Gastrocnemius medialis (tissue), 4 donors: ENCODE data around the gene DENND5B. TPM values are rescaled to one million over a fixed set of nuclear protein-coding genes. Genes with fewer than 3 reads are reported as not detected.

Experiments used
- ATAC-seq, 2 donors: fragments of 150-250 bp; one replicate each; pipeline ENCODE4 v1.9.1; 2016
- DNase-seq, 2 donors: peaks; one replicate each; pipeline ENCODE4 v3.0.0-alpha.2; 2019
- H3K27ac ChIP-seq, 4 donors: fragments of 200-600 bp; sonication (generic); 1 replicate in 1 of 4; 2 replicates in 3 of 4; pipeline ENCODE4 v1.5.1; 2016 to 2018; ENCODE audit warnings: mild to moderate bottlenecking in 2 of 4, moderate library complexity in 1 of 4
- H3K27me3 ChIP-seq, 3 donors: fragments of 200-600 bp; sonication (generic) in 2 of 3; 1 replicate in 1 of 3; 2 replicates in 2 of 3; pipeline versions ENCODE4 v1.5.1 to v1.6.0; 2016 to 2019; ENCODE audit warnings: mild to moderate bottlenecking in 1 of 3, moderate library complexity in 1 of 3
- H3K36me3 ChIP-seq, 2 donors: fragments of 200-600 bp; sonication (generic) in 1 of 2; one replicate each; pipeline ENCODE4 v1.5.1; 2017 to 2018
- H3K4me1 ChIP-seq, 2 donors: fragments of 200-600 bp; sonication (generic) in 1 of 2; one replicate each; pipeline ENCODE4 v1.5.1; 2016 to 2017; ENCODE audit warnings: mild to moderate bottlenecking in 2 of 2
- H3K4me3 ChIP-seq, 4 donors: fragments of 200-600 bp; sonication (generic) in 3 of 4; 1 replicate in 1 of 4; 2 replicates in 3 of 4; pipeline ENCODE4 v1.5.1; 2016 to 2019; ENCODE audit warnings: mild to moderate bottlenecking in 2 of 4
- H3K9me3 ChIP-seq, 3 donors: fragments of 200-600 bp; sonication (generic) in 2 of 3; 1 replicate in 1 of 3; 2 replicates in 2 of 3; pipeline ENCODE4 v1.5.1; 2016 to 2019
- POLR2A ChIP-seq, 2 donors: fragments of 450-650 bp; IDR thresholded peaks; one replicate each; pipeline ENCODE4 v1.6.1; 2017; ENCODE audit warnings: antibody characterized with exemption in 2 of 2, mild to moderate bottlenecking in 2 of 2, moderate library complexity in 2 of 2
- in situ Hi-C, 4 donors: fragments of 200-750 bp; cut with MboI; loops; one replicate each; pipeline versions ENCODE4 v1.15.0 to v1.8.0; 2017; ENCODE audit warnings: low sequenced_read_pairs in 4 of 4
- intact Hi-C: fragments of 100-400 bp; cut with DNase I; formaldehyde crosslinking; loops from one replicate; pipeline ENCODE4 v1.15.1; 2023; ENCODE audit warnings: low total_unique reads
- total RNA-seq, 4 donors: library from RNA; depleted of rRNA; stranded (reverse); fragments of >200 nt; gene quantifications; one replicate each; pipeline versions ENCODE4 v1.1.0 to v1.2.3, GENCODE V29; 2016
- TF ChIP-seq, protein P1 (sequence below), 5 experiments: fragments of 450-650 bp in 3 of 5; fragments of 200-600 bp in 2 of 5; sonication (generic) in 2 of 5; IDR thresholded peaks in 4 of 5; conservative IDR thresholded peaks in 1 of 5; 1 replicate in 4 of 5; 2 replicates in 1 of 5; pipeline ENCODE4 v1.5.1; 2016 to 2019; ENCODE audit warnings: antibody characterized with exemption in 5 of 5, mild to moderate bottlenecking in 3 of 5, moderate library complexity in 3 of 5

The DENND5B gene
- total RNA-seq, 4 donors from 2014 or later = 12.5 to 33.7 (median 26.7) TPM

DNA sequence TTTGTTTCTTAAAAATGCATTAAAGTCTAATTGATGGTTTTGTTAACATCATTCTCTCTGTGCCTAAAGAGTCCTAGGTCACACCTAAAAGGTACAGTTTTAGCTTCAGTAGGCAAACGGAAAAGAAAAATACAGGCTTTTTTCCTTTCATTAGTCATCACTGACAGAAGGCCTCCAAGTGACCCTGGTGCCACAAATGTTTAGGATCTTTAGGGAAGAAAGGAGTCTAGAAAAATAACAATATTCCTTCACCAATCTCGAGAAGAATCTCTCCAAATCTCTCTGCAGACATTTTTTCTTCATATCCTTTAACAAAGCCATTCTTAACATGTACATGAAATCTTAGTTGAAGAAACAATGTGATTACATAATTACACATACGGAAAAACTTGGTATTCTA is 2.0 kb downstream of the DENND5B start:
- no peaks in the 10 kb centered on the region for H3K27me3 ChIP-seq
- H3K36me3 ChIP-seq = no peaks in the 10 kb centered on the region
- TF ChIP-seq, protein P1, sequence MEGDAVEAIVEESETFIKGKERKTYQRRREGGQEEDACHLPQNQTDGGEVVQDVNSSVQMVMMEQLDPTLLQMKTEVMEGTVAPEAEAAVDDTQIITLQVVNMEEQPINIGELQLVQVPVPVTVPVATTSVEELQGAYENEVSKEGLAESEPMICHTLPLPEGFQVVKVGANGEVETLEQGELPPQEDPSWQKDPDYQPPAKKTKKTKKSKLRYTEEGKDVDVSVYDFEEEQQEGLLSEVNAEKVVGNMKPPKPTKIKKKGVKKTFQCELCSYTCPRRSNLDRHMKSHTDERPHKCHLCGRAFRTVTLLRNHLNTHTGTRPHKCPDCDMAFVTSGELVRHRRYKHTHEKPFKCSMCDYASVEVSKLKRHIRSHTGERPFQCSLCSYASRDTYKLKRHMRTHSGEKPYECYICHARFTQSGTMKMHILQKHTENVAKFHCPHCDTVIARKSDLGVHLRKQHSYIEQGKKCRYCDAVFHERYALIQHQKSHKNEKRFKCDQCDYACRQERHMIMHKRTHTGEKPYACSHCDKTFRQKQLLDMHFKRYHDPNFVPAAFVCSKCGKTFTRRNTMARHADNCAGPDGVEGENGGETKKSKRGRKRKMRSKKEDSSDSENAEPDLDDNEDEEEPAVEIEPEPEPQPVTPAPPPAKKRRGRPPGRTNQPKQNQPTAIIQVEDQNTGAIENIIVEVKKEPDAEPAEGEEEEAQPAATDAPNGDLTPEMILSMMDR (IDR thresholded peaks at IDR 0.05 in 4 of 5, conservative IDR thresholded peaks at IDR 0.05 in 1 of 5) = no peak
- TF ChIP-seq POLR2A (IDR thresholded peaks at IDR 0.05) = no peak
- in situ Hi-C loops = no loop called here
- peaks cover 26 to 35% of the 10 kb centered on the region in 2 donors for H3K4me1 ChIP-seq
- peak overlapping the region; percentile 73 to 94 (median 86) for H3K4me3 ChIP-seq
- DNase-seq (no peak), ATAC-seq (no peak)
- no peaks in the 10 kb centered on the region for H3K9me3 ChIP-seq
- peak overlapping the region; percentile 90 to 98 (median 94) for H3K27ac ChIP-seq
- intact Hi-C loops = no loop called here

DNA sequence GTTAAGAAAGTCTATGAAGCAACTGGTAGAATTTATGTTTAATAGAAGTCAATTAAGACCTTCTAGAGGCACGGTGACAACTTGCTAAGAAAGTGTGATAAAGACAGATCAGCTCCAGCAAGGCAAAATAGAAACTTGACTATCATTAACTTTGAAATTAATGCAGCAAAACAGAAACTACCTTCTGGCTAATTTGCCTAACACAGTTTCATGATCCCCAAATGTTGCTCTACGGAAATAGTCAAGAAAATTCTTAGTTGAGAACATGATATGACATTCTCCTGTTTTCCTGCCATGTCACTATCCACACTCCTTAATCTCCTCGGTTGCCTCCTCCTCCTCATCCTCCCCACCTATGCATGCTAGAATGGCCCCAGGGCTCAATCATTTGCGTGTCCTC is 4.2 kb downstream of the DENND5B start:
- DNase-seq (no peak), ATAC-seq (no peak)
- in situ Hi-C loops = no loop called here
- no peaks in the 10 kb centered on the region for H3K27me3 ChIP-seq
- TF ChIP-seq, protein P1 (IDR thresholded peaks at IDR 0.05 in 4 of 5, conservative IDR thresholded peaks at IDR 0.05 in 1 of 5) = no peak
- peaks cover 26 to 35% of the 10 kb centered on the region in 2 donors for H3K4me1 ChIP-seq
- H3K27ac ChIP-seq = no peak overlapping the region
- no peak overlapping the region for H3K4me3 ChIP-seq
- H3K36me3 ChIP-seq = no peaks in the 10 kb centered on the region
- intact Hi-C loops = no loop called here
- no peaks in the 10 kb centered on the region for H3K9me3 ChIP-seq

DNA sequence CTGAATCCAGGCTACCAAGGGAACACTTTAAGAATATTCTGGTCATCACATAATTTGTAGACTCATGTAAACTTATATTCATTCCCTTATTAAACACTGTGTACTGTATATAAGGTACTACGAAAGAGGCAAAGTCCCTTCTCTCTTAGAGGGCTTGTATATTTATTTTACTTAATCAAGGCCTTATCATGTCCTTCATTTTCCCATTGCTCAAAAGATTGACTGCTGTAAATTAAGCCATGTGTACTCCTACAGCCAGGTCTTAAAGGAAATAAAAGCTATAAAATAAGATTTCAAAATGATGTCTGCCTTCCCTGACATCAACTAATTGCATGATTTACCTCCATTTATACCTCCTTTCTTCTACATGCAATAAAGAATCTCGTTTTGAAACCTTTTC is 5.0 kb downstream of the DENND5B start:
- peaks cover 26 to 35% of the 10 kb centered on the region in 2 donors for H3K4me1 ChIP-seq
- no peaks in the 10 kb centered on the region for H3K36me3 ChIP-seq
- ATAC-seq = no peak
- TF ChIP-seq, protein P1 (IDR thresholded peaks at IDR 0.05 in 4 of 5, conservative IDR thresholded peaks at IDR 0.05 in 1 of 5) = no peak
- TF ChIP-seq POLR2A (IDR thresholded peaks at IDR 0.05) = no peak
- no peak for DNase-seq
- no peak overlapping the region for H3K4me3 ChIP-seq
- no peaks in the 10 kb centered on the region for H3K9me3 ChIP-seq
- in situ Hi-C loops = no loop called here
- no peaks in the 10 kb centered on the region for H3K27me3 ChIP-seq
- intact Hi-C loops = no loop called here
- H3K27ac ChIP-seq = peak overlapping the region; percentile 21 to 42 (median 34)

DNA sequence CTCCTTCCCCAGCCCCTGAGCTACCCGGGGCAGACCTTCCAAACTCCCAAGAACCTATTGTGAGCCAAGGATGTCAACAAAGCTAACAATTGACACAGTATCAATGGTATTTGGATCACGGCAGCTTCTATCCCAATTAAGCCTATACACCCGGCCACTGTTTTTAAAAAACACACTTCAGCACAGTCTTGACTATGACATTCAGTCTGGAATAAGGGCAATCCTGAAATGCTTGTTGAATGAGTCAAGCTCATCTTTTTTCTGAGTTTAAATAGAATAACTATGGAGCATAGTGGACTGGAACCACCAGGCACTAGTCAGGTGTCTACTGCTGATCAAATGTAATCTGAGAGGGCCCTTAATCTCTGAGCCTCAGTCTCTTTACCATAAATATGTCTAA is 5.7 kb downstream of the DENND5B start:
- peak overlapping the region; percentile 21 to 42 (median 34) for H3K27ac ChIP-seq
- DNase-seq (no peak), ATAC-seq (no peak)
- no peak overlapping the region for H3K4me3 ChIP-seq
- intact Hi-C loops (no loop called here), in situ Hi-C loops (no loop called here)
- no peaks in the 10 kb centered on the region for H3K9me3 ChIP-seq
- TF ChIP-seq POLR2A (IDR thresholded peaks at IDR 0.05) = no peak
- TF ChIP-seq, protein P1 (IDR thresholded peaks at IDR 0.05 in 4 of 5, conservative IDR thresholded peaks at IDR 0.05 in 1 of 5) = no peak
- no peaks in the 10 kb centered on the region for H3K36me3 ChIP-seq
- peaks cover 26 to 35% of the 10 kb centered on the region in 2 donors for H3K4me1 ChIP-seq
- H3K27me3 ChIP-seq = no peaks in the 10 kb centered on the region

DNA sequence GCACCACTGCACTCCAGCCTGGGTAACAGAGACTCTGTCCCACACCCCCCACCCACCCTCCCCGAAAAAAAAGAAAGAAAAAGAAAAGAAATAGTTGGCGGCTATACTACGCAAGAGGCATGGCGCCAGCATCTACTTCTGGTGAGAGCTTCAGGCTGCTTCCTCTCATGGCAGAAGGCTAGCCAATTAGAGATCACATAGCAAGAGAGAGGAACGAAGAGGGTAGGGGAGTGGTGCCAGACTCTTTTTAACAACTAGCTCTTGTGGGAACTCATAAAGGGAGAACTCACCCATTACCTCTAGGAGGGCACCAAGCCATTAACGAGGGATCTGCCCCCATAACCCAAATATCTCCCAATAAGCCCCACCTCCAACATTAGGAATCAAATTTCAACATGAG is 6.2 kb downstream of the DENND5B start:
- H3K9me3 ChIP-seq = no peaks in the 10 kb centered on the region
- ATAC-seq (no peak), DNase-seq (no peak)
- H3K27me3 ChIP-seq = no peaks in the 10 kb centered on the region
- no peaks in the 10 kb centered on the region for H3K36me3 ChIP-seq
- intact Hi-C loops (no loop called here), in situ Hi-C loops (no loop called here)
- H3K4me1 ChIP-seq = peaks cover 26 to 35% of the 10 kb centered on the region in 2 donors
- H3K4me3 ChIP-seq = no peak overlapping the region
- TF ChIP-seq POLR2A (IDR thresholded peaks at IDR 0.05) = no peak
- TF ChIP-seq, protein P1 (IDR thresholded peaks at IDR 0.05 in 4 of 5, conservative IDR thresholded peaks at IDR 0.05 in 1 of 5) = no peak
- peak overlapping the region in 3 of 4 donors; percentile 21 to 38 (median 30) for H3K27ac ChIP-seq
